B cell (primary cell): ENCODE results near the gene MS4A2. TPM values are rescaled to one million over a fixed set of nuclear protein-coding genes. Genes with fewer than 3 reads are reported as not detected.

Experiments used
- ATAC-seq: fragments of 200-7000 bp; cut with Tn5 transposase; one replicate; pipeline ENCODE4 v1.10.0; 2021; ENCODE audit warnings: low read depth, mild to moderate bottlenecking, moderate number of reproducible peaks, moderate library complexity
- CTCF ChIA-PET: fragments of 350-600 bp; sonication (Branson Sonifier 250); formaldehyde crosslinking; loops from one replicate; lab custom pipeline; 2021; ENCODE audit warnings: antibody characterized with exemption, inconsistent platforms; lab: Charles Lee
- POLR2A ChIA-PET: fragments of 350-600 bp; sonication (Branson Sonifier 250); formaldehyde crosslinking; loops from one replicate; lab custom pipeline; 2021; ENCODE audit warnings: antibody characterized with exemption; lab: Charles Lee
- DNase-seq: peaks from one replicate; pipeline ENCODE4 v3.0.0; 2013
- H2AFZ ChIP-seq: 2 replicates; pipeline ENCODE4 v1.6.1; 2012; ENCODE audit warnings: mild to moderate bottlenecking, low read depth, low read length; ENCODE audit not compliant: insufficient read depth, poor library complexity, severe bottlenecking
- H3K27ac ChIP-seq, 2 donors: 1 replicate in 1 of 2; 2 replicates in 1 of 2; pipeline ENCODE4 v1.5.1; 2012 to 2013; ENCODE audit warnings: low read length in 2 of 2, mild to moderate bottlenecking in 2 of 2, moderate library complexity in 1 of 2
- H3K27me3 ChIP-seq, 4 experiments: fragments of 200-600 bp in 1 of 4; sonication (generic) in 1 of 4; replicated peaks in 1 of 4; 1 replicate in 2 of 4; 2 replicates in 2 of 4; pipeline versions ENCODE4 v1.6.1 to v1.7.0; 2013 to 2016; ENCODE audit warnings: low read length in 3 of 4, mild to moderate bottlenecking in 2 of 4, mixed read lengths in 1 of 4, moderate library complexity in 1 of 4; ENCODE audit not compliant: insufficient read depth in 4 of 4, control insufficient read depth in 3 of 4; ENCODE audit errors: control extremely low read depth in 1 of 4
- H3K36me3 ChIP-seq, 2 experiments: replicated peaks in 1 of 2; 1 replicate in 1 of 2; 2 replicates in 1 of 2; pipeline versions ENCODE4 v1.6.1 to v1.7.1; 2013; ENCODE audit warnings: low read length in 1 of 2; ENCODE audit not compliant: insufficient read depth in 2 of 2, control insufficient read depth in 1 of 2; ENCODE audit errors: control extremely low read depth in 1 of 2, extremely low read depth in 1 of 2
- H3K4me1 ChIP-seq, 2 donors: fragments of 200-600 bp in 1 of 2; sonication (generic) in 1 of 2; 1 replicate in 1 of 2; 2 replicates in 1 of 2; pipeline versions ENCODE4 v1.5.1 to v1.6.1; 2013 to 2017; ENCODE audit warnings: low read length in 2 of 2; ENCODE audit not compliant: control insufficient read depth in 2 of 2, insufficient read depth in 2 of 2
- H3K4me2 ChIP-seq: replicated peaks from 2 replicates; pipeline ENCODE3; 2012; ENCODE audit warnings: mild to moderate bottlenecking, low read depth, low read length; ENCODE audit not compliant: poor library complexity, severe bottlenecking
- H3K4me3 ChIP-seq, 5 experiments: fragments of 200-600 bp in 1 of 5; sonication (generic) in 1 of 5; 1 replicate in 3 of 5; 2 replicates in 2 of 5; pipeline versions ENCODE4 v1.5.1 to v1.7.0; 2011 to 2016; ENCODE audit warnings: low read length in 4 of 5, mild to moderate bottlenecking in 4 of 5, low read depth in 2 of 5, control low read depth in 1 of 5, moderate library complexity in 1 of 5; ENCODE audit not compliant: insufficient read depth in 1 of 5; ENCODE audit errors: control extremely low read depth in 1 of 5, extremely low read depth in 1 of 5
- H3K79me2 ChIP-seq: fragments of 200-600 bp; sonication (generic); one replicate; pipeline ENCODE4 v1.6.0; 2016; ENCODE audit warnings: low read length; ENCODE audit not compliant: control insufficient read depth, insufficient read depth
- H3K9ac ChIP-seq: fragments of 200-600 bp; sonication (generic); 2 replicates; pipeline ENCODE4 v1.6.1; 2017; ENCODE audit warnings: mild to moderate bottlenecking, low read length, moderate library complexity
- H3K9me3 ChIP-seq, 3 donors: one replicate each; pipeline versions ENCODE4 v1.6.1 to v1.7.1; 2013; ENCODE audit warnings: low read length in 2 of 3; ENCODE audit not compliant: control insufficient read depth in 2 of 3, insufficient read depth in 1 of 3; ENCODE audit errors: control extremely low read depth in 1 of 3
- H4K20me1 ChIP-seq: 2 replicates; pipeline ENCODE4 v1.6.0; 2012; ENCODE audit warnings: mild to moderate bottlenecking, low read length; ENCODE audit not compliant: insufficient read depth, control insufficient read depth, poor library complexity, severe bottlenecking
- H3K27ac Mint-ChIP-seq: one replicate; pipeline ENCODE4 v1.8.0; 2021; ENCODE audit warnings: mixed read lengths
- H3K27me3 Mint-ChIP-seq: one replicate; pipeline ENCODE4 v1.8.0; 2021; ENCODE audit warnings: mixed read lengths
- H3K4me1 Mint-ChIP-seq: one replicate; pipeline ENCODE4 v1.8.0; 2021; ENCODE audit warnings: mixed read lengths
- H3K4me3 Mint-ChIP-seq: one replicate; pipeline ENCODE4 v1.8.0; 2021; ENCODE audit warnings: mixed read lengths
- H3K9me3 Mint-ChIP-seq: one replicate; pipeline ENCODE4 v1.8.0; 2022; ENCODE audit warnings: mixed read lengths; ENCODE audit not compliant: insufficient read depth
- CTCF ChIP-seq: fragments of 200-600 bp; IDR thresholded peaks from one replicate; pipeline ENCODE4 v1.8.0; 2022; ENCODE audit warnings: antibody characterized with exemption, mild to moderate bottlenecking
- EZH2 ChIP-seq: IDR thresholded peaks from 2 replicates; pipeline ENCODE4 v1.6.1; 2012; ENCODE audit warnings: borderline replicate concordance, low read depth, mild to moderate bottlenecking, moderate library complexity, low read length; ENCODE audit not compliant: insufficient read depth, poor library complexity, severe bottlenecking
- WGBS: methylation state at CpG from one replicate; pipeline ENCODE4 v1.1.5; 2013; ENCODE audit warnings: missing lambda C conversion rate; ENCODE audit not compliant: insufficient coverage; 5-methylcytosine and 5-hydroxymethylcytosine counted together
- intact Hi-C: fragments of 100-400 bp; cut with micrococcal nuclease; formaldehyde crosslinking; loops from one replicate; pipeline ENCODE4 v1.10.0; 2022
- polyA plus RNA-seq: library from polyadenylated mRNA; depleted of rRNA; stranded (reverse); fragments of >200 nt; gene quantifications from 2 replicates; pipeline ENCODE4 v1.2.3, GENCODE V29; 2012
- total RNA-seq, 2 donors: library from RNA; stranded (reverse); fragments of 120-200 nt in 1 of 2; gene quantifications; 1 replicate in 1 of 2; 2 replicates in 1 of 2; pipeline versions ENCODE4 v1.2.3 to v1.2.4, GENCODE V29; 2013 to 2022

MS4A2 gene
- total and polyA plus RNA-seq, 2 donors (not counting 1 experiment from before 2014, with no cell fraction given): not detected

GRCh38 chr11:60131912-60132311 lies 43.4 kb downstream of the MS4A2 start:
- ATAC-seq (no peak), DNase-seq (no peak)
- Histone ChIP-seq H3K27me3 (peaks cover 0 to 5% (median 2%) of the 10 kb centered on the region in 4 experiments), H2AFZ (no peak overlapping the region), H3K27ac (no peak overlapping the region), H3K4me1 (no peaks in the 10 kb centered on the region), H4K20me1 (no peaks in the 10 kb centered on the region), H3K9ac (no peak overlapping the region), H3K4me3 (no peak overlapping the region), H3K9me3 (peaks cover 0 to 13% (median 7%) of the 10 kb centered on the region in 3 donors), H3K79me2 (no peaks in the 10 kb centered on the region), H3K36me3 (no peaks in the 10 kb centered on the region), H3K4me2 (no peak overlapping the region)
- TF ChIP-seq EZH2 (no peak), CTCF (no peak)
- ChIA-PET POLR2A (no interaction called here), CTCF (no interaction called here)
- H3K27me3 Mint-ChIP-seq: no peaks in the 10 kb centered on the region
- H3K4me3 Mint-ChIP-seq: no peak overlapping the region
- WGBS: no CpG with 5 or more reads among the region's 3 CpGs
- H3K27ac Mint-ChIP-seq: no peak overlapping the region
- no peaks in the 10 kb centered on the region for H3K9me3 Mint-ChIP-seq
- peaks cover 4% of the 10 kb centered on the region for H3K4me1 Mint-ChIP-seq
- intact Hi-C loops: no loop called here

GRCh38 chr11:60133917-60134316 lies 45.5 kb downstream of the MS4A2 start:
- H3K27me3 Mint-ChIP-seq: no peaks in the 10 kb centered on the region
- peaks cover 2% of the 10 kb centered on the region for H3K9me3 Mint-ChIP-seq
- Histone ChIP-seq H3K27me3 (peaks cover 0 to 5% (median 2%) of the 10 kb centered on the region in 4 experiments), H3K27ac (no peak overlapping the region), H3K4me2 (no peak overlapping the region), H2AFZ (no peak overlapping the region), H3K79me2 (no peaks in the 10 kb centered on the region), H3K36me3 (no peaks in the 10 kb centered on the region), H3K9ac (no peak overlapping the region), H4K20me1 (no peaks in the 10 kb centered on the region), H3K4me1 (no peaks in the 10 kb centered on the region), H3K4me3 (no peak overlapping the region), H3K9me3 (peaks cover 0 to 13% (median 10%) of the 10 kb centered on the region in 3 donors)
- peaks cover 4% of the 10 kb centered on the region for H3K4me1 Mint-ChIP-seq
- whole genome bisulfite sequencing: 42% methylated on average over 1 of the region's 1 CpG
- DNase-seq (no peak), ATAC-seq (no peak)
- TF ChIP-seq CTCF (no peak), EZH2 (no peak)
- intact Hi-C loops: no loop called here
- ChIA-PET POLR2A (no interaction called here), CTCF (no interaction called here)
- no peak overlapping the region for H3K4me3 Mint-ChIP-seq
- H3K27ac Mint-ChIP-seq: no peak overlapping the region
